Mesodermal cell (in vitro differentiated cells): Measurements from ENCODE around the gene WNT7A.

Source experiments
- H3K27ac ChIP-seq: 2 replicates; pipeline ENCODE4 v1.7.0; 2013; ENCODE audit warnings: mild to moderate bottlenecking, low read depth, low read length, moderate library complexity; ENCODE audit not compliant: severe bottlenecking
- H3K36me3 ChIP-seq: 2 replicates; pipeline ENCODE4 v1.7.1; 2013; ENCODE audit warnings: mild to moderate bottlenecking, low read length, moderate library complexity; ENCODE audit not compliant: control insufficient read depth, insufficient read depth
- H3K4me1 ChIP-seq: one replicate; pipeline ENCODE4 v1.7.1; 2013; ENCODE audit warnings: mild to moderate bottlenecking, low read length; ENCODE audit not compliant: insufficient read depth, control insufficient read depth, poor library complexity, severe bottlenecking
- H3K4me3 ChIP-seq: 2 replicates; pipeline ENCODE4 v1.7.0; 2013; ENCODE audit warnings: low read length, control low read depth, mild to moderate bottlenecking; ENCODE audit not compliant: insufficient read depth, poor library complexity, severe bottlenecking; ENCODE audit errors: extremely low read depth
- H3K9me3 ChIP-seq: 2 replicates; pipeline ENCODE4 v1.7.1; 2013; ENCODE audit warnings: mild to moderate bottlenecking, low read length, moderate library complexity; ENCODE audit not compliant: control insufficient read depth
- WGBS, 2 experiments: methylation state at CpG; one replicate each; pipeline ENCODE4 v1.1.5; 2013; ENCODE audit warnings: missing lambda C conversion rate in 2 of 2; ENCODE audit not compliant: insufficient coverage in 2 of 2; 5-methylcytosine and 5-hydroxymethylcytosine counted together

Gene WNT7A

DNA sequence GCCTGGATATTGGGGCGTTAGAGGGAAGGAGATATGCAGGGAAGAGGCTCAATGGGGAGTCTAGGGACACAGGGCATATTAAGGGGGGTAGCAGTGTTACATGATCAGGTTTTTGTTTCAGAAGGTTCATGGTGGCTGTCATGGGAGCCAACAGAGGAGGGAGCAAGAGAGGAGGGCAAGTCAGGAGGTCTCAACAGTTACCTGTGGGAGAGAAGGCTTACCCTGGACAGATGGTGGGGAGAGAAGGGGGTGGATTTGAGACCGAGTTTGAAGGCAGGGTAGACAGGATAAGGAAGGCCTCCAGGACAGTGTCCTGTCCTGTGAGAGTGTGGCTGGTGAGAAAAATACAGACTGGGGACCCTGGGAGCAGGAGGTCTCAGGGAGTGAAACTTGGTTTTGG lies 3.8 kb upstream of the WNT7A start:
- 52 to 73% methylated on average over 1 to 2 of the region's 2 CpGs for WGBS, 2 experiments
- Histone ChIP-seq H3K9me3 (no peaks in the 10 kb centered on the region), H3K4me1 (peaks cover 9% of the 10 kb centered on the region)

GRCh38 chr3:13882876-13883275 lies 3.0 kb upstream of the WNT7A start:
- Histone ChIP-seq H3K9me3 (no peaks in the 10 kb centered on the region), H3K4me3 (no peak overlapping the region), H3K27ac (no peak overlapping the region), H3K4me1 (peaks cover 12% of the 10 kb centered on the region), H3K36me3 (no peaks in the 10 kb centered on the region)
- WGBS, 2 experiments: 80% methylated on average over 1 of the region's 3 CpGs; no CpG with 5 or more reads in 1 of the 2 experiments

More for the DNA sequence above, 3.8 kb upstream of the WNT7A start:
- Histone ChIP-seq H3K27ac (no peak overlapping the region), H3K4me3 (no peak overlapping the region), H3K36me3 (no peaks in the 10 kb centered on the region)

DNA sequence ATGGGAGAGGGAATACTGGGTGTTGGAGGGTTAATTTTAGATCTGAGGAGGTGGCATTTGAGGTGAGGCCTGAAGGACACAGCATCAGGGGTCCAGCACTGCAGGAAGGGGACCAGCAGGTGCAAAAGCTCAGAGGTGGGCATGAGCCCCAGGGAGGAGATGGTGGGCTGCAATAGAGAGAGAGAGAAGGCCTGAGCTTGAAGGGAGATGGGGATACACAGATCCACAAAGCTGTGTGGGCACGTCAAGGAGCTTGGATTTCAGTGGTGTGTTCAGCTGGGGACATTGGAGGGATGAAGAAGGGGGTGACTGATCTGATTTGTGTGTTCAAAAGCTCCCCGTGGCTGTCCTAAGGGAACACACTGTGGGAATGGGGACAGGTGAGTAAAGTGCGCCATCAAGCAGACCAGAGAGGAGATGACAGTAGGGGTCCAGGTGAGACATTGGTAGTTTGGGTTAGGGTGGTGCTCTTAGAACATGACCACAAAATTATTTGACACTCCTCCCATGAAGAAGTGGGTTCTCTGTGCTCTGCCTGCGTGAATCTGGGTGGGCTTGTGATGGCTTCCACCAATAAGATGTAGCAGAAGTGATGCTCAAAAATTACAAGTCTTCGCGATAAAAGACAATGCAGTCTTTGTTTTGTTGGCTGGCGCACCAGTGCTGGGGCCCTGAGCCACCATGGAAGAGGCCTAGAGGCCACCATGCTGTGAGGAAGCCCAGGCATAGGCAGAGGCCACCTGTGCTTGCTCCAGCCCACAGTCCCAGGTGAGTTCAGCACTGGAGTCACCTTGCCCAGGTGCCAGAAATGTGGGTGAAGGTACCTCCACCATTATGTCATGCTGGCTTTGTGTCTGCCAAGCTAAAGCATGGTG lies 1.9 kb upstream of the WNT7A start:
- H3K4me3 ChIP-seq: no peak overlapping the region
- H3K4me1 ChIP-seq: peaks cover 12% of the 10 kb centered on the region
- H3K36me3 ChIP-seq: no peaks in the 10 kb centered on the region
- 79 to 90% methylated on average over 6 to 7 of the region's 7 CpGs for WGBS, 2 experiments
- no peak overlapping the region for H3K27ac ChIP-seq
- H3K9me3 ChIP-seq: no peaks in the 10 kb centered on the region

DNA sequence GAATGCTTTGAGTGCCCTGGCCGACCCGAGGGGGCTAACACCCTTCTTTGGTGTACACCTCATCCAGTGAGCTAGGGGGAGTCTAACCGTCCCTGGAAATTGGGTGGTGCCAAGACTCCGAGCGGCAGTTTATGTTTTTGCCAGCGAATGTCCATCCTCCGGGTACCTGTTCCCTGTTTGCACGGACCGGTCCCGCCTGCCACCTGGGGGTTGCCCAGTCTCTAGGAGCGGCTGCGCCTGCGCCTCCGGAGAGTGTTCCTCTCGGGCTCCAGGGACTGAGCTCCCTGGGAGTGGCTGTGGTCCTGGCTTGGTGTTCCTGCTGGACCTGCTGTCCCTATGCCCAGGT lies 913 bp upstream of the WNT7A start:
- H3K4me3 ChIP-seq: no peak overlapping the region
- H3K9me3 ChIP-seq: no peaks in the 10 kb centered on the region
- no peaks in the 10 kb centered on the region for H3K36me3 ChIP-seq

DNA sequence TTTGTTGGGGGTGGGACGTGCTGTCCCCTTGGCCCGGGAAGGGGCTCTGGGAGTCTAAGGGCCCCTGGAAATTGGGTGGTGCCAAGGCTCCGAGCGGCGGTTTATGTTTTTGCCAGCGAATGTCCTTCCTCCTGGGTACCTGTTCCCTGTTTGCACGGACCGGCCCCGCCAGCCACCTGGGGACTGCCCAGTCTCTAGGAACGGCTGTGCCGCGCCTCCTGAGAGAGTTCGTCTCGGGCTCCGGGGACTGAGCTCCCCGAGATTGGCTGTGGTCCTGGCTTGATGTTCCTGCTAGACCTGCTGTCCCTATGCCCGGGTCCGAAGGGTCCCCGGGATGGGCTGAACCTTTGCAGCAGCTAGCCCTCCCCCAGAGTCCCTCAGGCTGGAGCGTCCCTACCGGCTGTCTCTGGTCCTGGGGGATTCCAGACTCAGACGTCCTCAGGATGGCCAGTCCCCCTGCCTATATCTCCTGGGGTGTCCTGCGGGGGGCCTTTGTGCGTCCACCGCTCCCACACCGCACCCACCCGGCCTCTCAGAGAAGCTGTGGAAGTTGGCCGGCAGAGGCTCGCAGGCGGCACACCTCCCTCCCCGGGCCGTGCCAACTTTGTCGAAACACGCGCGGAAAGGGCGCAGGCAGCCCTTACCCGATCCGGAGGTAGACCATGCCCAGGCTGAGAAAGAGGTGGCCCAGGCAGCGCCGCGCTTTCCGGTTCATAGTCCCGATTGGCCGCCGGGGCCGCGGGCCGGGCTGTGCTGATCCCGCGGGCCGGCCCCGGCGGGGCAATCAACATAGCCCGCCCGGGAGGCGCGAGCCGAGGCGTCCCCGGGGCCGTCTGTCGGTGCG lies 547 bp downstream of the WNT7A start:
- Histone ChIP-seq H3K9me3 (no peaks in the 10 kb centered on the region), H3K36me3 (no peaks in the 10 kb centered on the region), H3K4me1 (peaks cover 12% of the 10 kb centered on the region), H3K27ac (no peak overlapping the region), H3K4me3 (peak overlapping the region; percentile 18)
- WGBS, 2 experiments: 1% methylated on average over 58 to 64 of the region's 64 CpGs

More for the DNA sequence above, 913 bp upstream of the WNT7A start:
- H3K27ac ChIP-seq: no peak overlapping the region
- WGBS, 2 experiments: 9 to 12% methylated on average over 15 of the region's 15 CpGs
- H3K4me1 ChIP-seq: peaks cover 12% of the 10 kb centered on the region

DNA sequence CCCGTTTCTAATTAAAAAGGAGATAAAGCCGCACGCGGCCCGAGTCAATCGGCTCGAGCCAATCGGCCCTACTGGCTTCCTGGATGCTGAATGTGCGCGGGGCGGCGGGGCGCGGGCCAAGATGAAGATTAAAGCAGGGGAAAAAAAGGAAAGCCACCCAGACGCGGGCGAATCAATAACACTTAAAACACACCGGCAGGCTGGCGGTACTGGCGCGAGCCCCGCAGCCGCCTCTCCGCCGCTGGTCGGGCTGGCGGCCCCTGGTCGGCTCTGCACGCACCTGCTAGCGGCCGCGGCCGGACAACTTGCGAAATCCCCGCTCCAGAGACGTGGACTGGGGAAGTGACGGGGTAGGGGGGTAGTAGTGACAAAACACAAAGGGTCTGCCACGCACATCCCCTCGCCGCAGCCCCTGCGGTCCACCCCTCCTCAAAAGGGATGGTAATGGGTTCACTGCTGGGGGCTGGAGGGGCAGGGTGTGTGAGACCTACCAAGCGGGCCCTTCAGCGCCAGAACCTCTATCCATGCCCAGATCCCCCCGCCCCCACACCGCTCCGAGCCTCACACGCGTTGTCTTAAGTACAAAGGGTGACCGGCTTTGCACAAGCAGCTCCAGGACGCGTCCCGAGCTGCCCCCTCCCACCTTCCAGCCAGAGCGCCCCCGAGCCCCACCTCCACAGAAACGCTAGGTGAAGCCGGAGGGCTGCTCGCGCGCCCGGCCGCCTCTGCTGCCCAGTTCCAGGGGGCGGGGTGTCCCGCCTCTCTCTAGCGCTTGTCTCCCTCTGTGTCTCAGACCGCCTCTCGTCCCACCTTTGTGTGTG lies 1.4 kb downstream of the WNT7A start:
- Histone ChIP-seq H3K4me3 (peak overlapping the region; percentile 18), H3K4me1 (peaks cover 12% of the 10 kb centered on the region), H3K9me3 (no peaks in the 10 kb centered on the region), H3K36me3 (no peaks in the 10 kb centered on the region), H3K27ac (no peak overlapping the region)
- WGBS, 2 experiments: 0 to 1% methylated on average over 38 to 50 of the region's 66 CpGs

DNA sequence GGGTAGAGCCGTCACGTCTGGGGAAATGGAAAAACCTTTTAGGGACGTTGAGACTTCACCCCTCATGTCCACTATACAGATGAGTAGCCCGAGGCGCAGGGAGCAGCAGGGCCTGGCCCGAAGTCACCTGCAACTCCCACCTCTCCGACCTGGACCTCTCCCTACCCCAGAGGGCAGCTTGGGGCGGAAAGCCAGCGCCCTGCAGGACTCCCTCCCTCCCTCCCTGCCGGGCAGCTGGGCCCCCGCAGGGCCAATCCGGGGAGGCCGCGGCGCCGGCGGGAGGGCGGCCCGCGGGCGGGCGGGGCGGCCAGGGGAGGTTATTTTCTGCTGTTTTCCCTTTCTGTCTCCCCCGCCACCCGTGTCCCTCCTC lies 2.0 kb downstream of the WNT7A start:
- no peak overlapping the region for H3K27ac ChIP-seq
- H3K4me1 ChIP-seq: peaks cover 12% of the 10 kb centered on the region
- WGBS, 2 experiments: 0 to 18% methylated on average over 3 to 5 of the region's 25 CpGs
- no peaks in the 10 kb centered on the region for H3K36me3 ChIP-seq
- H3K9me3 ChIP-seq: no peaks in the 10 kb centered on the region
- H3K4me3 ChIP-seq: no peak overlapping the region

GRCh38 chr3:13876451-13877100 lies 3.3 kb downstream of the WNT7A start:
- Histone ChIP-seq H3K36me3 (no peaks in the 10 kb centered on the region), H3K27ac (no peak overlapping the region), H3K4me1 (peaks cover 12% of the 10 kb centered on the region), H3K4me3 (no peak overlapping the region), H3K9me3 (no peaks in the 10 kb centered on the region)
- 75 to 79% methylated on average over 4 of the region's 6 CpGs for WGBS, 2 experiments

DNA sequence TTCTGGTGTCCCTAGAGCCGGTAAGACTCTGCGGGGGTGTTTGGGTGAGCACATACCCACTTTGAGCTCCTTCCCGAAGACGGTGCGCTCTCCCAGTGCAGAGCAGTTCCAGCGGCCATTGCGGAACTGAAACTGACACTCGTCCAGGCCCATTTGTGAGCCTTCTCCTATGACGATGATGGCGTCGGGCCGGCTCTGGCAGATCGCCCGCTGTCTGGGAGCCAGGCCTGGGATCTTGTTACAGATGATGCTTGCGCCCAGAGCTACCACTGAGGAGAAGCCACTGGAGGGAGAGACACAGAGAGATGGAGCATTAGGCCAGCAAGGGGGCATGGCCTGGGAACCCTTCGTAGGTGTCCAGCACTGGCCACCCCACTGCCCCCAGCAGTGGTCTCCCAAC lies 5.0 kb downstream of the WNT7A start:
- 86 to 89% methylated on average over 14 to 16 of the region's 16 CpGs for WGBS, 2 experiments
- H3K36me3 ChIP-seq: no peaks in the 10 kb centered on the region

DNA sequence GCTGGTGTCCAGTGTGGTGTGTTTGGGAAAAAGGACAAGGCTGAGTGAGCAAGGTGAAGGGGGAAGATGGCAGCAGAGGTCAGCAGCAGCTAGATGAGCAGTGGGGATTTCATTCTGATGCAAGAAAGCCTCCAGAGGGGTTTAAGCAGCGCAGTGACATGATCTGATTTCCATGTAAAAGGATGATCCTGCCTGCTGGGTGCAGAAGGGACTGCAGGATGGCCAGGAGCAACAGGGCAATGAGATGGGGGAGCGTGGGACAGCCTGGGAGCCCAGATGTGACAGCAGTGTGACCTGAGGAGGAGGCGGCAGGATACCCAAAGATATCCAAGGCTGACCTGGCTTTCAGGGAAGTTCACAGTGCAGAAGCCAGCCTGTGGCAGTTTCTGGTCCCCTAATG lies 6.1 kb downstream of the WNT7A start:
- peaks cover 9% of the 10 kb centered on the region for H3K9me3 ChIP-seq
- H3K27ac ChIP-seq: no peak overlapping the region
- H3K4me1 ChIP-seq: peaks cover 5% of the 10 kb centered on the region
- H3K36me3 ChIP-seq: no peaks in the 10 kb centered on the region
- H3K4me3 ChIP-seq: no peak overlapping the region
- WGBS, 2 experiments: 46 to 55% methylated on average over 2 to 3 of the region's 3 CpGs

More for the DNA sequence above, 5.0 kb downstream of the WNT7A start:
- peaks cover 12% of the 10 kb centered on the region for H3K4me1 ChIP-seq
- H3K4me3 ChIP-seq: no peak overlapping the region
- peaks cover 9% of the 10 kb centered on the region for H3K9me3 ChIP-seq
- no peak overlapping the region for H3K27ac ChIP-seq
